HepG2 (cell line): Measurements from ENCODE around the gene NUDT19. TPM values are rescaled to one million over a fixed set of nuclear protein-coding genes. Genes with fewer than 3 reads are reported as not detected.
A peak's percentile ranks its signal among the peaks of the same experiment; 100 is the strongest.

Source experiments
- DMAP1 ChIP-seq: IDR thresholded peaks from 2 replicates; pipeline ENCODE4 v1.6.1; 2016
- EED ChIP-seq: sonication (generic); formaldehyde crosslinking; IDR thresholded peaks from 2 replicates; pipeline ENCODE4 v1.5.0; 2020; ENCODE audit warnings: mild to moderate bottlenecking, missing genetic modification reagents
- EZH2 ChIP-seq: conservative IDR thresholded peaks from 2 replicates; pipeline ENCODE4 v1.6.1; 2012; ENCODE audit warnings: mild to moderate bottlenecking, low read depth, low read length, moderate library complexity
- FOXA1 ChIP-seq, 2 experiments: fragments of 450-650 bp in 1 of 2; sonication (generic) in 1 of 2; formaldehyde crosslinking in 1 of 2; IDR thresholded peaks; 2 replicates each; pipeline versions ENCODE4 v1.4.0 to v1.6.1; 2016 to 2020; ENCODE audit warnings: missing genetic modification reagents in 1 of 2
- MXI1 ChIP-seq: IDR thresholded peaks from 3 replicates; pipeline ENCODE4 v1.6.1; 2012; ENCODE audit warnings: low read depth, low read length, inconsistent platforms, borderline replicate concordance
- REPIN1 ChIP-seq: sonication (generic); formaldehyde crosslinking; IDR thresholded peaks from 2 replicates; pipeline ENCODE4 v1.8.0; 2022; ENCODE audit warnings: missing genetic modification reagents, low read depth, mild to moderate bottlenecking, borderline replicate concordance
- SIX4 ChIP-seq: sonication (generic); formaldehyde crosslinking; IDR thresholded peaks from 2 replicates; pipeline ENCODE4 v1.4.0; 2020; ENCODE audit warnings: missing genetic modification reagents
- TAF1 ChIP-seq: sonication (generic); formaldehyde crosslinking; IDR thresholded peaks from 2 replicates; pipeline ENCODE4 v1.4.0; 2020; ENCODE audit warnings: missing genetic modification reagents
- ZFP36 ChIP-seq: fragments of 150-350 bp; IDR thresholded peaks from 2 replicates; pipeline ENCODE4 v1.6.1; 2018; ENCODE audit warnings: borderline replicate concordance, low read length, low read depth; ENCODE audit not compliant: partially characterized antibody
- ZFYVE20 ChIP-seq: sonication (generic); formaldehyde crosslinking; IDR thresholded peaks from 2 replicates; pipeline ENCODE4 v1.8.0; 2023; ENCODE audit warnings: low read depth, mild to moderate bottlenecking, moderate library complexity, missing genetic modification reagents, borderline replicate concordance
- ZNF891 ChIP-seq: sonication (generic); formaldehyde crosslinking; IDR thresholded peaks from 2 replicates; pipeline ENCODE4 v1.5.0; 2020; ENCODE audit warnings: mild to moderate bottlenecking, missing genetic modification reagents
- polyA plus RNA-seq, 8 experiments: library from polyadenylated mRNA; depleted of rRNA in 3 of 8; stranded (reverse) in 7 of 8; unstranded in 1 of 8; fragments of >200 nt; fragmentation: Illumina TruSeq in 4 of 8; extraction: Trizol in 4 of 8; gene quantifications; 2 replicates each; pipeline versions ENCODE4 v1.2.1 to v1.2.3, GENCODE V29; 2011 to 2016; ENCODE audit warnings: low read depth in 4 of 8, missing spikeins in 1 of 8, mixed read lengths in 1 of 8; ENCODE audit not compliant: insufficient read depth in 1 of 8
- total RNA-seq, 5 experiments: library from RNA; depleted of rRNA; stranded (reverse); fragments of >200 nt; fragmentation: Illumina TruSeq; extraction: Trizol; gene quantifications; 2 replicates each; pipeline ENCODE4 v1.2.3, GENCODE V29; 2016; ENCODE audit warnings: low read depth in 1 of 5
- TF ChIP-seq, protein P1 (sequence below): sonication (generic); formaldehyde crosslinking; IDR thresholded peaks from 2 replicates; pipeline ENCODE4 v1.4.0; 2020; ENCODE audit warnings: missing genetic modification reagents, borderline replicate concordance
- TF ChIP-seq, protein P2 (sequence below): sonication (generic); formaldehyde crosslinking; IDR thresholded peaks from 2 replicates; pipeline ENCODE4 v1.8.1; 2023; ENCODE audit warnings: mild to moderate bottlenecking, inconsistent platforms, moderate library complexity, missing genetic modification reagents, borderline replicate concordance
- TF ChIP-seq, protein P3 (sequence below): IDR thresholded peaks from 2 replicates; pipeline ENCODE4 v1.6.1; 2012; ENCODE audit warnings: low read length, improper control_type of control experiment
- TF ChIP-seq, protein P4 (sequence below): sonication (generic); formaldehyde crosslinking; conservative IDR thresholded peaks from 2 replicates; pipeline ENCODE4 v1.8.0; 2022; ENCODE audit warnings: mild to moderate bottlenecking, moderate library complexity, missing genetic modification reagents
- TF ChIP-seq, protein P5 (sequence below), 2 experiments: IDR thresholded peaks; 2 replicates each; pipeline ENCODE4 v1.6.1; 2011 to 2012; ENCODE audit warnings: low read length in 2 of 2, borderline replicate concordance in 1 of 2, low read depth in 1 of 2, mild to moderate bottlenecking in 1 of 2, moderate library complexity in 1 of 2

NUDT19 gene
- total and polyA plus RNA-seq, 2 of the 13 experiments (the other 11 are each of a cell fraction or from before 2014, with no cell fraction given), result 3.1 to 3.6 TPM

DNA sequence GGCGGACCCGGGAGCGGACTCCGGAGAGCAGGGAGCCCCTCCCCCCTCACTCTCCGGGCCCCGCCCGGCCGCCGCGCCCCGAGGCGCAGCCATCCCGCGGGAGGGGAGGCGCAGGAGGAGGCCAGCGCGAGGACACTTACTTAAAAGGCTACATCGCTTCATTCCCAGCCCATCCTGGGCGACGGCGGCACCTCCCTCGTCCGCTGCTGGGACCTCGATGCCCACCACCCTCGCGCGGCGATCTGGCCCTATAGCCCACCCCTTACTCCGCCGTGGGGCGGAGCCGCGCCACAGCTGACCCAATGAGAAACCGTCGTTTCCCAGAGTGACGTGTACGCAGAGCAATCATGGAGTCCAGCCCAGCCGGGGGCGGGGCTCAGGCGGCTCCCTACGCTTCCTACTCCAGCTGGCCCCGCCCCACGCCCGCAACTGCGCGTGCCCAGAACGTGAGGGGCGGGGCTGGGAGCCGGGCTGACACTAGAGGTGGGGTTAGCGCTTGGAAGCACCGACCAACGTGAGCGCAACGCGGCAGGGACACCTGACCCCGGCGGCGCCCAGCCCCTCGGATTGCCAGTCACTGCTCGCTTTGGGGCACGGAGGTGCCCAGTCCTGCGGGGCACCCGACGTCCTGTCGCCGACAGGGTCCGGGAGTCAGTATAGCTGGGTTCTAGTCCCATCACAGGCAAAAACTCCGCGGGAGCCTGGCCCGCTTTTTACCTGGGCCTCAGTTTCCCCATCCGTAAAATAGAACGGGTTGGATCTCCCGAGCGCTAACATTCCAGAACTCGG, 16.5 kb upstream of the NUDT19 start, which contains the start of gene ANKRD27 (continued):
- TF ChIP-seq TAF1 (CRISPR knock-in tag) (peak; percentile 75; the same call in 1 of the 2 replicates), DMAP1 (CRISPR knock-in tag) (peak; percentile 29; the same call in 1 of the 2 replicates), EZH2 (no peak), ZNF891 (CRISPR knock-in tag) (no peak), ZFYVE20 (CRISPR knock-in tag) (0 out of 2 replicates have a peak, but pooled peaks have one; percentile 23), ZFP36 (no peak), FOXA1 (IDR thresholded peaks at IDR 0.05) (no peak), FOXA1 (CRISPR knock-in tag; IDR thresholded peaks at IDR 0.05) (no peak; the same call in 1 of the 2 replicates), REPIN1 (CRISPR knock-in tag) (no peak), SIX4 (CRISPR knock-in tag) (no peak), EED (no peak), MXI1 (peak; percentile 56; the same call in 1 of the 3 replicates)
- TF ChIP-seq, protein P1, sequence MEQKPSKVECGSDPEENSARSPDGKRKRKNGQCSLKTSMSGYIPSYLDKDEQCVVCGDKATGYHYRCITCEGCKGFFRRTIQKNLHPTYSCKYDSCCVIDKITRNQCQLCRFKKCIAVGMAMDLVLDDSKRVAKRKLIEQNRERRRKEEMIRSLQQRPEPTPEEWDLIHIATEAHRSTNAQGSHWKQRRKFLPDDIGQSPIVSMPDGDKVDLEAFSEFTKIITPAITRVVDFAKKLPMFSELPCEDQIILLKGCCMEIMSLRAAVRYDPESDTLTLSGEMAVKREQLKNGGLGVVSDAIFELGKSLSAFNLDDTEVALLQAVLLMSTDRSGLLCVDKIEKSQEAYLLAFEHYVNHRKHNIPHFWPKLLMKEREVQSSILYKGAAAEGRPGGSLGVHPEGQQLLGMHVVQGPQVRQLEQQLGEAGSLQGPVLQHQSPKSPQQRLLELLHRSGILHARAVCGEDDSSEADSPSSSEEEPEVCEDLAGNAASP, result no peak
- TF ChIP-seq, protein P2, sequence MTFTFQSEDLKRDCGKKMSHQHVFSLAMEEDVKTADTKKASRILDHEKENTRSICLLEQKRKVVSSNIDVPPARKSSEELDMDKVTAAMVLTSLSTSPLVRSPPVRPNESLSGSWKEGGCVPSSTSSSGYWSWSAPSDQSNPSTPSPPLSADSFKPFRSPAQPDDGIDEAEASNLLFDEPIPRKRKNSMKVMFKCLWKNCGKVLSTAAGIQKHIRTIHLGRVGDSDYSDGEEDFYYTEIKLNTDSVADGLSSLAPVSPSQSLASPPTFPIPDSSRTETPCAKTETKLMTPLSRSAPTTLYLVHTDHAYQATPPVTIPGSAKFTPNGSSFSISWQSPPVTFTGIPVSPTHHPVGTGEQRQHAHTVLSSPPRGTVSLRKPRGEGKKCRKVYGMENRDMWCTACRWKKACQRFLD, result peak; percentile 54; the same call in 1 of the 2 replicates
- TF ChIP-seq, protein P3, sequence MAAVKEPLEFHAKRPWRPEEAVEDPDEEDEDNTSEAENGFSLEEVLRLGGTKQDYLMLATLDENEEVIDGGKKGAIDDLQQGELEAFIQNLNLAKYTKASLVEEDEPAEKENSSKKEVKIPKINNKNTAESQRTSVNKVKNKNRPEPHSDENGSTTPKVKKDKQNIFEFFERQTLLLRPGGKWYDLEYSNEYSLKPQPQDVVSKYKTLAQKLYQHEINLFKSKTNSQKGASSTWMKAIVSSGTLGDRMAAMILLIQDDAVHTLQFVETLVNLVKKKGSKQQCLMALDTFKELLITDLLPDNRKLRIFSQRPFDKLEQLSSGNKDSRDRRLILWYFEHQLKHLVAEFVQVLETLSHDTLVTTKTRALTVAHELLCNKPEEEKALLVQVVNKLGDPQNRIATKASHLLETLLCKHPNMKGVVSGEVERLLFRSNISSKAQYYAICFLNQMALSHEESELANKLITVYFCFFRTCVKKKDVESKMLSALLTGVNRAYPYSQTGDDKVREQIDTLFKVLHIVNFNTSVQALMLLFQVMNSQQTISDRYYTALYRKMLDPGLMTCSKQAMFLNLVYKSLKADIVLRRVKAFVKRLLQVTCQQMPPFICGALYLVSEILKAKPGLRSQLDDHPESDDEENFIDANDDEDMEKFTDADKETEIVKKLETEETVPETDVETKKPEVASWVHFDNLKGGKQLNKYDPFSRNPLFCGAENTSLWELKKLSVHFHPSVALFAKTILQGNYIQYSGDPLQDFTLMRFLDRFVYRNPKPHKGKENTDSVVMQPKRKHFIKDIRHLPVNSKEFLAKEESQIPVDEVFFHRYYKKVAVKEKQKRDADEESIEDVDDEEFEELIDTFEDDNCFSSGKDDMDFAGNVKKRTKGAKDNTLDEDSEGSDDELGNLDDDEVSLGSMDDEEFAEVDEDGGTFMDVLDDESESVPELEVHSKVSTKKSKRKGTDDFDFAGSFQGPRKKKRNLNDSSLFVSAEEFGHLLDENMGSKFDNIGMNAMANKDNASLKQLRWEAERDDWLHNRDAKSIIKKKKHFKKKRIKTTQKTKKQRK, result no peak
- TF ChIP-seq, protein P4, sequence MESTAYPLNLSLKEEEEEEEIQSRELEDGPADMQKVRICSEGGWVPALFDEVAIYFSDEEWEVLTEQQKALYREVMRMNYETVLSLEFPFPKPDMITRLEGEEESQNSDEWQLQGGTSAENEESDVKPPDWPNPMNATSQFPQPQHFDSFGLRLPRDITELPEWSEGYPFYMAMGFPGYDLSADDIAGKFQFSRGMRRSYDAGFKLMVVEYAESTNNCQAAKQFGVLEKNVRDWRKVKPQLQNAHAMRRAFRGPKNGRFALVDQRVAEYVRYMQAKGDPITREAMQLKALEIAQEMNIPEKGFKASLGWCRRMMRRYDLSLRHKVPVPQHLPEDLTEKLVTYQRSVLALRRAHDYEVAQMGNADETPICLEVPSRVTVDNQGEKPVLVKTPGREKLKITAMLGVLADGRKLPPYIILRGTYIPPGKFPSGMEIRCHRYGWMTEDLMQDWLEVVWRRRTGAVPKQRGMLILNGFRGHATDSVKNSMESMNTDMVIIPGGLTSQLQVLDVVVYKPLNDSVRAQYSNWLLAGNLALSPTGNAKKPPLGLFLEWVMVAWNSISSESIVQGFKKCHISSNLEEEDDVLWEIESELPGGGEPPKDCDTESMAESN, result peak; percentile 82
- TF ChIP-seq, protein P5, sequence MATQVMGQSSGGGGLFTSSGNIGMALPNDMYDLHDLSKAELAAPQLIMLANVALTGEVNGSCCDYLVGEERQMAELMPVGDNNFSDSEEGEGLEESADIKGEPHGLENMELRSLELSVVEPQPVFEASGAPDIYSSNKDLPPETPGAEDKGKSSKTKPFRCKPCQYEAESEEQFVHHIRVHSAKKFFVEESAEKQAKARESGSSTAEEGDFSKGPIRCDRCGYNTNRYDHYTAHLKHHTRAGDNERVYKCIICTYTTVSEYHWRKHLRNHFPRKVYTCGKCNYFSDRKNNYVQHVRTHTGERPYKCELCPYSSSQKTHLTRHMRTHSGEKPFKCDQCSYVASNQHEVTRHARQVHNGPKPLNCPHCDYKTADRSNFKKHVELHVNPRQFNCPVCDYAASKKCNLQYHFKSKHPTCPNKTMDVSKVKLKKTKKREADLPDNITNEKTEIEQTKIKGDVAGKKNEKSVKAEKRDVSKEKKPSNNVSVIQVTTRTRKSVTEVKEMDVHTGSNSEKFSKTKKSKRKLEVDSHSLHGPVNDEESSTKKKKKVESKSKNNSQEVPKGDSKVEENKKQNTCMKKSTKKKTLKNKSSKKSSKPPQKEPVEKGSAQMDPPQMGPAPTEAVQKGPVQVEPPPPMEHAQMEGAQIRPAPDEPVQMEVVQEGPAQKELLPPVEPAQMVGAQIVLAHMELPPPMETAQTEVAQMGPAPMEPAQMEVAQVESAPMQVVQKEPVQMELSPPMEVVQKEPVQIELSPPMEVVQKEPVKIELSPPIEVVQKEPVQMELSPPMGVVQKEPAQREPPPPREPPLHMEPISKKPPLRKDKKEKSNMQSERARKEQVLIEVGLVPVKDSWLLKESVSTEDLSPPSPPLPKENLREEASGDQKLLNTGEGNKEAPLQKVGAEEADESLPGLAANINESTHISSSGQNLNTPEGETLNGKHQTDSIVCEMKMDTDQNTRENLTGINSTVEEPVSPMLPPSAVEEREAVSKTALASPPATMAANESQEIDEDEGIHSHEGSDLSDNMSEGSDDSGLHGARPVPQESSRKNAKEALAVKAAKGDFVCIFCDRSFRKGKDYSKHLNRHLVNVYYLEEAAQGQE (IDR thresholded peaks at IDR 0.05; ENCODE audit: borderline replicate concordance in 1 of 2, low read depth in 1 of 2, low read length in 2 of 2), result 0 out of 4 replicates have a peak, but pooled peaks of 1 of the 2 experiments have one; percentile 26
